Fibroblast of the aortic adventitia (primary cell): ENCODE measurements around the gene LRRC31. TPM values are rescaled to one million over a fixed set of nuclear protein-coding genes. Genes with fewer than 3 reads are reported as not detected.

Experiments used
- DNase-seq: peaks from one replicate; pipeline ENCODE4 v3.0.0-alpha.2; 2010; ENCODE audit warnings: low read depth
- H3K4me3 ChIP-seq: 2 replicates; pipeline ENCODE4 v1.5.1; 2011; ENCODE audit warnings: low read depth, mild to moderate bottlenecking, control low read depth, low read length, moderate library complexity
- CTCF ChIP-seq: IDR thresholded peaks from 2 replicates; pipeline ENCODE4 v1.5.1; 2011; ENCODE audit warnings: mild to moderate bottlenecking, low read length, control low read depth, inconsistent platforms; ENCODE audit not compliant: insufficient read depth
- total RNA-seq: library from RNA; depleted of rRNA; stranded (reverse); fragments of >200 nt; gene quantifications from 2 replicates; pipeline ENCODE4 v1.2.3, GENCODE V29; 2012; ENCODE audit warnings: low replicate concordance

LRRC31 gene
- total RNA-seq, 1 donor, result not detected

DNA sequence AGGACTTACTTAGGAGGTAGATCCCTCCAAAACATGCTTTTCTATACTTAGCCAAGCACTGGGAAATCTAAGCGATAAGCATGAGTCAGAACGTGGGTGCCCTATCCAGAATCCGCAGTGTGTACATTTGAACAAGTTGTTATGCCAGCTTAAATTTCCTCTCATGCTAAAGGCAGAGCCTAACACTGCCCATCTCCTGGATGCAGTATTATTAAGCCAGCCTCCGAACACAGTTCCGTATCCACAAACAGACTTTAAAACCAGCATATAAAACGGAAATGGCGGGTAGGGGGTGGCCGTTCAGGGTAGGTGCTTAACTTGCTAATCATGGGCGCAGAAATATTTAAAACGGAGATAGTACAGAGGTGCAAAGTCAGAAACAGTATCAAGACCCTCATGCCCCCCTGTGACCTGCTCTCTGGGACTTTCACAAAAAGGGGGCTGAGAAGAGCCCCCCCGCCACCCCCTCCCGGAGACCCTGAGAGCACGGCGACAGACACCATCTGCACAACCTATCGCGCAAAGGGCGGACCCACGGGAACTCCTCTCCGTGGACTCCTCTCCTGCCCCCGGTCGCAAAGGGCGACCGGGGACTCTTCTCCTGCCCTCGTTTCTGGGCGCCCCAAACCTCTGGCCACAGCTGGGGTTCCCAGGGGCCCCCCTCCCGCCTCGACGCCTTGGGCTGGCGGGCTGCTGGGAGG, 58.0 kb downstream of the LRRC31 start:
- H3K4me3 ChIP-seq, result peak overlapping the region; percentile 50
- TF ChIP-seq CTCF, result no peak
- DNase-seq, result peak; percentile 85

DNA sequence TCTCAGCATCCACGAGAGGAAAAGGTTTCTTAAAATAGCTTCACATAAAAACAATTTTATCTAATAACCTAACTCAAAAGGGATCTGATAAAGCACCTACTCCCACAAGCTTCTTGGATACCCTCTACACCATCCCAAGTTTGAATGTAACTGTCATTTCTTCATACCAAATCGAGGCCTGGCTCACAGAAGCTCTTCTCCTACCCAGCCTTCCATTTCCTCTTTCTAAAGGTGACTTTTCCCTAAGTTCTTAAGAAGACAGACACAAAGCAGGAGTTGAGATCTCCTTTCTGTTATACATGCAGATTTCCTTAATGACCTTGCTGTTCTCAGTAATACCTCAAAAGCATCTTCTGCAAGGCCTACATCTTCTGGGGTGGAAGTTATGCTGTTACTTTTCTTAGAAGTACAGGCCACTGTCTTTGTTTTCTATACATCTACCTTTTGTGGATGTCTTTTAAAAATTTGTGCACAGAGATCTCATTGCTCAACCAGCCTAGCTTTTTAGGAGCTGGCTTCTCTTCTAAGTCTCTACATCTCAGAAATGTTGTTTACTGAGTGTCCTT, 60.4 kb downstream of the LRRC31 start:
- no peak for TF ChIP-seq CTCF
- no peak for DNase-seq
- no peak overlapping the region for H3K4me3 ChIP-seq

GRCh38 chr3:169804681-169805080, 65.1 kb downstream of the LRRC31 start:
- no peak for TF ChIP-seq CTCF
- no peak overlapping the region for H3K4me3 ChIP-seq
- no peak for DNase-seq

DNA sequence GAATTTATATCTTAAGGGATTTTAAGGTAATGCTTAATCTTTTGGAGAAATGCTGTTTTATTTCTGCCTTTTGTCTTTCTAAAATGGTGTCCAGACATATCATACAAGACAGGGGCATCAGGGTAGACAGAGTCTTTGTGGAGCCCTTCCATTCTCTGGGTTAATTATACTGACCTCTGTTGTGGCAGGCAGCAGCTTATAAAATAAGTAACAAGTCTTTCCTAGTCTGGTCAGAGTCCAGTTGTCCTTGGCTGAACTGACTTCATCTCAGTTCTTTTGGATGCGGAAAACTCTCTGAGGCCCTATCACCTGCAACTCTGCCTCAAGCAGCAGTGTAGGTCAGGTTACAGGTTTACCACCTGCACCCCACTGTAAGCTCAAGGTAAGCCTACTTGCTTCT, 77.4 kb downstream of the LRRC31 start:
- no peak for DNase-seq
- no peak overlapping the region for H3K4me3 ChIP-seq
- TF ChIP-seq CTCF, result no peak

- peak; percentile 37 for DNase-seq
- TF ChIP-seq CTCF, result no peak
- no peak overlapping the region for H3K4me3 ChIP-seq
Observed at GRCh38 chr3:169790687-169791429, 78.9 kb downstream of the LRRC31 start.

GRCh38 chr3:169790219-169790618, 79.5 kb downstream of the LRRC31 start:
- no peak for TF ChIP-seq CTCF
- H3K4me3 ChIP-seq, result no peak overlapping the region
- DNase-seq, result no peak

Other genes with a start within 250 kb of the LRRC31 start
- gene MECOM, start 206.2 kb downstream of the LRRC31 start, total RNA-seq, result 10.1 and 44.3 TPM in 2 replicates
- gene TERC, start 104.9 kb downstream of the LRRC31 start, total RNA-seq, result 124 and 230 TPM in 2 replicates
- gene ACTRT3, start 100.4 kb downstream of the LRRC31 start, total RNA-seq, result 3.8 and 4.3 TPM in 2 replicates
- 14.4 and 27.1 TPM in 2 replicates for gene MYNN, start 96.5 kb downstream of the LRRC31 start, total RNA-seq
- gene LRRIQ4, start 57.1 kb downstream of the LRRC31 start, total RNA-seq, result 0.09 TPM in 1 of 2 replicates, not detected in the other
- gene LRRC34, start 57.0 kb downstream of the LRRC31 start, total RNA-seq, result 7.4 and 15.0 TPM in 2 replicates
- not detected in 2 replicates for gene SAMD7, start 41.6 kb upstream of the LRRC31 start, total RNA-seq
- 52.3 and 71.0 TPM in 2 replicates for gene SEC62, start 96.9 kb upstream of the LRRC31 start, total RNA-seq
- gene GPR160, start 168.1 kb upstream of the LRRC31 start, total RNA-seq, result 0.90 TPM in 1 of 2 replicates, not detected in the other